ENCODE results near the gene MYH6.

DNA sequence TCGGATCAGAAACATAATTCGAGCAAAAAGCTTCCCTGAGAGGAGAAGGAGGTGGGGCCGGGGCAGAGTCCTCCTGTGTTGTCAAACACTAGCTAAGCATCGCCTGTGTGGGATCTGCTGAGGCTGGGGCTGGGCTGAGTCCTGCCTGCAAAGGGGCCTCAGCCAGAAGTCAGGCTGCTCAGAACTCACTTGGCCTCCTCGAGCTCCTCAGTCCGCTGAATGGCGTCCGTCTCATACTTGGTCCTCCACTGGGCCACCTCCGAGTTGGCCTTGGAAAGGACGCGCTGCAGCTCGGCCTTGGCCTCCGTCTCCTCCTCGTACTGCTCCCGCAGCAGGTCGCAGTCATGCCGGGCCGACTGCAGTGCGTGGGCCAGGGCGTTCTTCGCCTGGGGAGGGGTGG is 9.9 kb upstream of the MYH6 start:
- TF ChIP-seq, protein P1, sequence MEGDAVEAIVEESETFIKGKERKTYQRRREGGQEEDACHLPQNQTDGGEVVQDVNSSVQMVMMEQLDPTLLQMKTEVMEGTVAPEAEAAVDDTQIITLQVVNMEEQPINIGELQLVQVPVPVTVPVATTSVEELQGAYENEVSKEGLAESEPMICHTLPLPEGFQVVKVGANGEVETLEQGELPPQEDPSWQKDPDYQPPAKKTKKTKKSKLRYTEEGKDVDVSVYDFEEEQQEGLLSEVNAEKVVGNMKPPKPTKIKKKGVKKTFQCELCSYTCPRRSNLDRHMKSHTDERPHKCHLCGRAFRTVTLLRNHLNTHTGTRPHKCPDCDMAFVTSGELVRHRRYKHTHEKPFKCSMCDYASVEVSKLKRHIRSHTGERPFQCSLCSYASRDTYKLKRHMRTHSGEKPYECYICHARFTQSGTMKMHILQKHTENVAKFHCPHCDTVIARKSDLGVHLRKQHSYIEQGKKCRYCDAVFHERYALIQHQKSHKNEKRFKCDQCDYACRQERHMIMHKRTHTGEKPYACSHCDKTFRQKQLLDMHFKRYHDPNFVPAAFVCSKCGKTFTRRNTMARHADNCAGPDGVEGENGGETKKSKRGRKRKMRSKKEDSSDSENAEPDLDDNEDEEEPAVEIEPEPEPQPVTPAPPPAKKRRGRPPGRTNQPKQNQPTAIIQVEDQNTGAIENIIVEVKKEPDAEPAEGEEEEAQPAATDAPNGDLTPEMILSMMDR (IDR thresholded peaks at IDR 0.05; ENCODE audit: extremely low read depth in 1 of 2, insufficient read depth in 1 of 2, low read depth in 1 of 2, low read length in 2 of 2): no peak
- TF ChIP-seq POLR2AphosphoS5 (IDR thresholded peaks at IDR 0.05; ENCODE audit: insufficient read depth, low read depth, low read length) (no peak), POLR2A (IDR thresholded peaks at IDR 0.05; ENCODE audit: low read depth, low read length) (no peak), MYC (IDR thresholded peaks at IDR 0.05; ENCODE audit: low read depth, low read length) (no peak)

All from endothelial cell of umbilical vein (primary cell).